GM06990 (cell line): Measurements from ENCODE around the gene RBFOX1.

Experiments
- DNase-seq: peaks from one replicate; pipeline ENCODE4 v3.0.0-alpha.2; 2011; ENCODE audit not compliant: insufficient read length; ENCODE audit errors: extremely low read depth
- H3K27me3 ChIP-seq: replicated peaks from 2 replicates; pipeline ENCODE4 v1.6.0; 2011; ENCODE audit warnings: low read length; ENCODE audit not compliant: control insufficient read depth, insufficient read depth
- H3K36me3 ChIP-seq: 2 replicates; pipeline ENCODE4 v1.5.1; 2011; ENCODE audit warnings: low read length; ENCODE audit not compliant: control insufficient read depth, insufficient read depth
- H3K4me3 ChIP-seq: replicated peaks from 2 replicates; pipeline ENCODE4 v1.5.1; 2011; ENCODE audit warnings: low read depth, mild to moderate bottlenecking, control low read depth, low read length
- TF ChIP-seq, protein P1 (sequence below): IDR thresholded peaks from 2 replicates; pipeline ENCODE4 v1.5.1; 2011; ENCODE audit warnings: low read length, control low read depth, mild to moderate bottlenecking, inconsistent platforms; ENCODE audit not compliant: insufficient read depth, poor library complexity, severe bottlenecking

The RBFOX1 gene

DNA sequence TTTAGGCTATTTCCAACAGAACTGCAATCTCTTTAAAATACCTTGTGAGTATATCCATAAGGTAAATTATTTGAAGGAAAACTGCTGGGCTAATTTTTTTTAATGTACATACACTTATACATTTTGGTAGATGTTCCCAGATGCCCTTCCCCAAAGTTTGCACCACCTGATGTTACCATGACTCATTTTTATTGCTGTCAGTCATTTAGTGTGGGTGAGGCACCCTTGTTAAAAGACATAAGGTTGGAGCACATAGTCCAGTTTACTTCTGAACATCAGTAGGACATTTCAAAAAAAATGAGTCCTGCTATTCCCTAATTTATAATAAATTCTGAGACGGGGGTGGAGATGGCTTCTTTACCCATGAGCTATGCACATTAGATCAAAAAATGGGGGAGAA is 138.6 kb downstream of the RBFOX1 start:
- no peaks in the 10 kb centered on the region for H3K27me3 ChIP-seq
- no peak overlapping the region for H3K4me3 ChIP-seq
- no peak for DNase-seq
- H3K36me3 ChIP-seq = no peaks in the 10 kb centered on the region
- TF ChIP-seq, protein P1, sequence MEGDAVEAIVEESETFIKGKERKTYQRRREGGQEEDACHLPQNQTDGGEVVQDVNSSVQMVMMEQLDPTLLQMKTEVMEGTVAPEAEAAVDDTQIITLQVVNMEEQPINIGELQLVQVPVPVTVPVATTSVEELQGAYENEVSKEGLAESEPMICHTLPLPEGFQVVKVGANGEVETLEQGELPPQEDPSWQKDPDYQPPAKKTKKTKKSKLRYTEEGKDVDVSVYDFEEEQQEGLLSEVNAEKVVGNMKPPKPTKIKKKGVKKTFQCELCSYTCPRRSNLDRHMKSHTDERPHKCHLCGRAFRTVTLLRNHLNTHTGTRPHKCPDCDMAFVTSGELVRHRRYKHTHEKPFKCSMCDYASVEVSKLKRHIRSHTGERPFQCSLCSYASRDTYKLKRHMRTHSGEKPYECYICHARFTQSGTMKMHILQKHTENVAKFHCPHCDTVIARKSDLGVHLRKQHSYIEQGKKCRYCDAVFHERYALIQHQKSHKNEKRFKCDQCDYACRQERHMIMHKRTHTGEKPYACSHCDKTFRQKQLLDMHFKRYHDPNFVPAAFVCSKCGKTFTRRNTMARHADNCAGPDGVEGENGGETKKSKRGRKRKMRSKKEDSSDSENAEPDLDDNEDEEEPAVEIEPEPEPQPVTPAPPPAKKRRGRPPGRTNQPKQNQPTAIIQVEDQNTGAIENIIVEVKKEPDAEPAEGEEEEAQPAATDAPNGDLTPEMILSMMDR = no peak

DNA sequence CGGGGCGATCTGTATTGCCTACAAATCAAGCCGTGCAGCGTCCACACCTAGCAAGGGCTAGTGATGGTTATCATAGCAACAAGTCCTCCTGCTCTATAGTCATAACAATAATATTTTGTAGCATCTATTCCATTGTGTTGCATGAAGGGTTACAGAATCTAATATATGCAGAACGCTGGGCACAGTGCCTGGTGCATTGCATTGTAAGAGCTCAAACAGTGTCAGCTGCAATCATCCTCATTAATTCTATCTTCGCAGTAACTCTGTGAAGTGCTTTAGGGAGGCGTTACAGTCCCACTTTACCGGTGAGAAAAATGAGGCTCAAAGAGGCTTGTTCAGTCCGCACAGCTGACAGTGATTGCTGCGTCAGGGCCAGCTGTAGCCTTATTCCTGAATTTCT is 149.4 kb downstream of the RBFOX1 start:
- TF ChIP-seq, protein P1 = no peak
- no peak for DNase-seq
- no peak overlapping the region for H3K4me3 ChIP-seq
- H3K27me3 ChIP-seq = no peaks in the 10 kb centered on the region
- no peaks in the 10 kb centered on the region for H3K36me3 ChIP-seq

DNA sequence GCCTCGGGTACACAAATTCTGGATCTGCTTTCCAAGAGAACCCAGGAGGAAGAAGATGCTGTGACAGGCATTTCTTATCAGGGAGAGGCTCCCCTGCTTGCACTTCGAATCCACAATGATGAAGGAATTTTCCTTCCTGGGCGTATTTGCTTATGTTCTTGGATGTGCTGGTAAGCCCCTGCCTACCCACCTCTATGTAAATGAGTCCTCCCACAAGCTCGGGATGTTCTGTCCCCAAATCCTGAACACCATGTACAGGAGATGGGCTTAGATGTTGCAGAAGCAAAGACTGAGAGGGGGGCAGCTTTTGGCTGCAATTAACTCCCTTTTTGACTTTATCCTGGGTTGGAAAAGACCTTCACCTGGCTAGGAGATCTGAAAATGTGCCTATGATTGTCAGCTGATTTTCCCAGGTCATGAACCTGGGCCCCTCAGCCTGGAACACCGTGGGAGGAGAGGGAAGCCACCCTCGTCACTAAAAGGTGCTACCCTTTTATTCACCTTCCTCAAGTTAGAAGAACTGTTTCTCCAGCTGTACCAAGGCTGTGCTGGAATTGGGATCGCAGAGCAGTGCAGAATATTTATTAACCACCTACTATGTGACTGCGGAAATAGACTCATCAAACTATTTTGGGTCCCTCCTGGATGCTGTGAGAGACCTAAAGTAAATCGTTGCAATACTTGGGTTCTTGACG is 150.1 kb downstream of the RBFOX1 start:
- H3K36me3 ChIP-seq = no peaks in the 10 kb centered on the region
- H3K4me3 ChIP-seq = no peak overlapping the region
- H3K27me3 ChIP-seq = no peaks in the 10 kb centered on the region
- DNase-seq = no peak
- TF ChIP-seq, protein P1 = no peak

- Histone ChIP-seq H3K4me3 (no peak overlapping the region), H3K27me3 (no peaks in the 10 kb centered on the region), H3K36me3 (no peaks in the 10 kb centered on the region)
- DNase-seq = no peak
- TF ChIP-seq, protein P1 = no peak
These were observed 155.1 kb downstream of the RBFOX1 start for GRCh38 chr16:7487574-7488323.

- TF ChIP-seq, protein P1 = no peak
- no peaks in the 10 kb centered on the region for H3K36me3 ChIP-seq
- no peaks in the 10 kb centered on the region for H3K27me3 ChIP-seq
- DNase-seq = no peak
- no peak overlapping the region for H3K4me3 ChIP-seq
These were observed 159.5 kb downstream of the RBFOX1 start for GRCh38 chr16:7492122-7492521.

DNA sequence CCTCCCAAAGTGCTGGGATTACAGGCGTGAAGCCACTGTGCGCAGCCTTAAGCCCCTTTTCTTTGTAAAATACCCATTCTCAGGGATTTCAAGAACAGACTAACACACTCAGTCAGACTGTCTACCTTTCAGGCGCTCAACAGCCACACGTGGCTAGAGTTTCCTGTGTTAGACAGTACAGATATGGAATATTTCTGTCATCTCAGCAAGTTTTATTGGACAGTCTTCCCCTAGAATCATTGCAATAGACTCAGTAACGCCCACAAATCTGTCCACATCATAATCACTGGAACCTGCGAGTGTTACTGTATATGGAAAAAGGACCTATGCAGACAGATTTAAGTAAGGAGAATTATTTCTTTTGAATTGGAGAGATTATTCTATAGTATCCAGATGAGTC is 160.5 kb downstream of the RBFOX1 start:
- DNase-seq = no peak
- TF ChIP-seq, protein P1 = no peak
- H3K27me3 ChIP-seq = no peaks in the 10 kb centered on the region
- no peak overlapping the region for H3K4me3 ChIP-seq
- H3K36me3 ChIP-seq = no peaks in the 10 kb centered on the region
